PC-9 (cell line): ENCODE data around the gene ERGIC1. TPM values are rescaled to one million over a fixed set of nuclear protein-coding genes. Genes with fewer than 3 reads are reported as not detected.

Experiments
- BruUV-seq: library from RNA; stranded (reverse); fragments of 400-500 nt; replicated peaks from 2 replicates; lab custom pipeline; 2021; lab: Mats Ljungman, UMichigan
- CTCF ChIA-PET: fragments of 300-600 bp; sonication (Branson Sonifier 250); formaldehyde crosslinking; loops from one replicate; lab custom pipeline; 2022; ENCODE audit warnings: antibody characterized with exemption; lab: Charles Lee
- POLR2A ChIA-PET: fragments of 300-600 bp; sonication (Branson Sonifier 250); formaldehyde crosslinking; loops from one replicate; lab custom pipeline; 2022; ENCODE audit warnings: antibody characterized with exemption; ENCODE audit not compliant: unreplicated experiment; lab: Charles Lee
- DNase-seq, 2 experiments: peaks; one replicate each; pipeline versions ENCODE4 v3.0.0 to v3.0.0-alpha.2; 2015 to 2022; ENCODE audit warnings: mixed read lengths in 1 of 2
- H2AFZ ChIP-seq: fragments of 200-600 bp; sonication (generic); 2 replicates; pipeline ENCODE4 v1.8.1; 2017; ENCODE audit warnings: antibody characterized with exemption
- H3F3A ChIP-seq: fragments of 200-600 bp; sonication (generic); 2 replicates; pipeline ENCODE4 v1.8.1; 2017; ENCODE audit warnings: antibody characterized with exemption, mild to moderate bottlenecking, low read depth; ENCODE audit not compliant: insufficient read depth
- H3K27ac ChIP-seq: fragments of 200-600 bp; sonication (generic); 2 replicates; pipeline ENCODE4 v1.6.1; 2016; ENCODE audit warnings: mixed run types
- H3K27me3 ChIP-seq: fragments of 200-600 bp; sonication (generic); 2 replicates; pipeline ENCODE4 v1.6.1; 2016; ENCODE audit warnings: low read depth, mixed run types; ENCODE audit not compliant: insufficient read depth
- H3K36me3 ChIP-seq: fragments of 200-600 bp; sonication (generic); 2 replicates; pipeline ENCODE4 v1.6.1; 2016; ENCODE audit warnings: low read depth, mixed run types
- H3K4me1 ChIP-seq: fragments of 200-600 bp; sonication (generic); replicated peaks from 2 replicates; pipeline ENCODE4 v1.6.1; 2016; ENCODE audit warnings: mixed run types; ENCODE audit not compliant: insufficient read depth
- H3K4me2 ChIP-seq: fragments of 200-600 bp; sonication (generic); 2 replicates; pipeline ENCODE4 v1.6.1; 2017; ENCODE audit warnings: mixed run types
- H3K4me3 ChIP-seq: fragments of 200-600 bp; sonication (generic); 2 replicates; pipeline ENCODE4 v1.6.1; 2016; ENCODE audit warnings: mixed run types
- H3K79me2 ChIP-seq: fragments of 200-600 bp; sonication (generic); 2 replicates; pipeline ENCODE4 v1.6.1; 2017; ENCODE audit warnings: low read depth, mixed run types
- H3K9me2 ChIP-seq: fragments of 200-600 bp; sonication (generic); 2 replicates; pipeline ENCODE4 v1.8.1; 2017; ENCODE audit warnings: mild to moderate bottlenecking; ENCODE audit not compliant: insufficient read depth
- H3K9me3 ChIP-seq: fragments of 200-600 bp; sonication (generic); 2 replicates; pipeline ENCODE4 v1.8.1; 2016; ENCODE audit warnings: low read depth; ENCODE audit not compliant: insufficient read depth
- H4K20me1 ChIP-seq: fragments of 200-600 bp; sonication (generic); 2 replicates; pipeline ENCODE4 v1.8.1; 2017; ENCODE audit not compliant: insufficient read depth
- EZH2 ChIP-seq: fragments of 200-600 bp; sonication (generic); IDR thresholded peaks from 2 replicates; pipeline ENCODE4 v1.8.0; 2017; ENCODE audit warnings: antibody characterized with exemption, low read depth
- intact Hi-C: fragments of 100-400 bp; cut with micrococcal nuclease; formaldehyde crosslinking; loops from one replicate; pipeline ENCODE4 v1.10.0; 2022; ENCODE audit not compliant: unreplicated experiment
- total RNA-seq: library from RNA; stranded (reverse); gene quantifications from 2 replicates; pipeline ENCODE4 v1.2.3, GENCODE V29; 2021
- TF ChIP-seq, protein P1 (sequence below): fragments of 200-600 bp; sonication (generic); conservative IDR thresholded peaks from 2 replicates; pipeline ENCODE4 v1.6.1; 2017; ENCODE audit warnings: mixed run types, antibody characterized with exemption, mild to moderate bottlenecking, moderate library complexity

ERGIC1 gene
- total RNA-seq, 1 experiment from 2014 or later, result 159 TPM

DNA sequence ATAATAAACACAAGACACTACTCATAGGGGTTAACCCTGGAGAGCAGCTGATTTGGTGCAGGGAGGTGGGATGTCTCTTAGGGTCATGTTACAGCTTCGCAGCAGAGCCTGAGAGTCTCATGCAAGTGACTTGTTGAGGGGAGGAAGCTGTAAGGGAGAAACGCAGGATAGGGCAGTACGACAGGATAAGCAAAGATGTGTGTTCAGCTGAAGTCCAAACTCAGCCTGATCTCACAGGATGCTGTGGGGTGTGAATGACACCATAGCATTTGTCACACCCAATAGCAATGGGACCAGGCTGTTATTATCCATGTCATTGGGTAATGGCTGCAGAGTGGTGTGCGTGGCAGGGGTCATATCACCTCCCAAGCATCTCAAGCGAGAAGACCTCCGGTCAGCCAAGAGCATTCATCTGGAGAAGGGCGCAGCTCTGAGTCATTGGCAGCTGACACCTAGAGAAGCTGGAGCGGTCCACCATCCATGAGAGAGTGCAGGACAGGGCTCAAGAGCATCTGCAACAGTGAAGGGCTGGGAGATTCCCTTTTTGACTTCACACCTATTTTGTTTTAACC is 76.0 kb downstream of the ERGIC1 start:
- ChIA-PET CTCF (interaction anchor here (0.6 to 0.7 kb wide), 2 partner anchors 174 to 194 kb away, joined by 3 read pairs; no protein-coding TSS in a partner anchor), POLR2A (no interaction called here)
- TF ChIP-seq, protein P1, sequence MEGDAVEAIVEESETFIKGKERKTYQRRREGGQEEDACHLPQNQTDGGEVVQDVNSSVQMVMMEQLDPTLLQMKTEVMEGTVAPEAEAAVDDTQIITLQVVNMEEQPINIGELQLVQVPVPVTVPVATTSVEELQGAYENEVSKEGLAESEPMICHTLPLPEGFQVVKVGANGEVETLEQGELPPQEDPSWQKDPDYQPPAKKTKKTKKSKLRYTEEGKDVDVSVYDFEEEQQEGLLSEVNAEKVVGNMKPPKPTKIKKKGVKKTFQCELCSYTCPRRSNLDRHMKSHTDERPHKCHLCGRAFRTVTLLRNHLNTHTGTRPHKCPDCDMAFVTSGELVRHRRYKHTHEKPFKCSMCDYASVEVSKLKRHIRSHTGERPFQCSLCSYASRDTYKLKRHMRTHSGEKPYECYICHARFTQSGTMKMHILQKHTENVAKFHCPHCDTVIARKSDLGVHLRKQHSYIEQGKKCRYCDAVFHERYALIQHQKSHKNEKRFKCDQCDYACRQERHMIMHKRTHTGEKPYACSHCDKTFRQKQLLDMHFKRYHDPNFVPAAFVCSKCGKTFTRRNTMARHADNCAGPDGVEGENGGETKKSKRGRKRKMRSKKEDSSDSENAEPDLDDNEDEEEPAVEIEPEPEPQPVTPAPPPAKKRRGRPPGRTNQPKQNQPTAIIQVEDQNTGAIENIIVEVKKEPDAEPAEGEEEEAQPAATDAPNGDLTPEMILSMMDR, result no peak
- TF ChIP-seq EZH2, result no peak
- Histone ChIP-seq H3K4me1 (peaks cover 16% of the 10 kb centered on the region), H4K20me1 (no peaks in the 10 kb centered on the region), H3K4me2 (no peak overlapping the region), H3K27ac (no peak overlapping the region), H3K79me2 (peaks cover 8% of the 10 kb centered on the region; the same call in 1 of the 2 replicates), H3K9me2 (no peaks in the 10 kb centered on the region), H3K27me3 (no peaks in the 10 kb centered on the region), H3K4me3 (no peak overlapping the region), H3K36me3 (0 out of 2 replicates have a peak, but pooled peaks cover 8% of the 10 kb centered on the region), H3K9me3 (no peaks in the 10 kb centered on the region), H3F3A (peaks cover 13% of the 10 kb centered on the region), H2AFZ (no peak overlapping the region)
- BruUV-seq, result no TSS peak
- no peak for DNase-seq
- intact Hi-C loops, result no loop called here

DNA sequence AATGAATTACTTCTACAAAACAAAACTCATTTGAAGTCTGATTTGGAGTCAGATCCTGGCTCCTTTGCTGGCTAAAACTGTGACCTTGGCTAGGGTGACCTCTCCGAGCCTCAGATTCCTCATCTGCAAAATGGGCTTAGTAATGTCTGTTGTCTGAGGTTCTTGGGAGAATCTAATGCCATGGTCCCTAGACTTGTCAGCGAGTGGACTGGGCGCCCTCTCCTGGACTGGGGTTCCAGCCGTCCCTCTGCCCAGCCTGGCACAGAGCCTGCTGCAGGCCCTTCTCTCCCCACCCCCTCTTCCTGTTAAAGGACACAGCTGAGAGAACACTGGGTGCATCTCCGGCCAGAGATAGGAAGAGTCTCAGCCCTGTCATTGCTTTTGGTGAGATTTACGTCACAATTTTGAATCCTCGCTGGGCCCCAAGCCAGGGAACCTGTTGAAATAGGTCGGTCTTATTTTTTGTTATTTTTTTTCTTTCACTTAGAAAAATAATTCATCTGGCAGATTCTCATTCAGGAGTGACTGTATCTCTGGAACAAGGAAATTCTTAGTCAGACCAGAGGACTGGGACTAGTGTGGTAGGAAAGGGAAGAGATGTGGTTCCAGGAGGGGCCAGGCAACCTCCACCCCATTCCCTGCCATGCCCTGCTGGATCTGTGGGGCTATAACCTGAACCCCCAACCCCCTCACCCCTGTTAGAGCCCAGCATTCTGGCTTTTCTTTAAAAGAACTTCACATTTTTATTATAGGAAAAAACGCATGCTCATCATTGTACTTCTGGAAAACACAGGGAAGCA is 77.0 kb downstream of the ERGIC1 start:
- peak; percentile 37 to 47 for DNase-seq
- ChIA-PET CTCF (interaction anchor here (0.7 kb wide), 1 partner anchor 195 kb away, joined by 3 read pairs; no protein-coding TSS in a partner anchor), POLR2A (no interaction called here)
- no peaks in the 10 kb centered on the region for H3K9me2 ChIP-seq
- H2AFZ ChIP-seq, result no peak overlapping the region
- peaks cover 7% of the 10 kb centered on the region for H3K4me1 ChIP-seq
- intact Hi-C loops, result no loop called here
- H3K79me2 ChIP-seq, result peaks cover 6% of the 10 kb centered on the region; the same call in 1 of the 2 replicates
- 0 out of 2 replicates have a peak, but pooled peaks cover 8% of the 10 kb centered on the region for H3K36me3 ChIP-seq
- no peaks in the 10 kb centered on the region for H4K20me1 ChIP-seq
- no peak for TF ChIP-seq EZH2
- TF ChIP-seq, protein P1, result peak; percentile 57
- no peak overlapping the region for H3K27ac ChIP-seq
- no peaks in the 10 kb centered on the region for H3K27me3 ChIP-seq
- no peaks in the 10 kb centered on the region for H3K9me3 ChIP-seq
- H3K4me3 ChIP-seq, result no peak overlapping the region
- no peak overlapping the region for H3K4me2 ChIP-seq
- peaks cover 4% of the 10 kb centered on the region for H3F3A ChIP-seq
- no TSS peak for BruUV-seq

DNA sequence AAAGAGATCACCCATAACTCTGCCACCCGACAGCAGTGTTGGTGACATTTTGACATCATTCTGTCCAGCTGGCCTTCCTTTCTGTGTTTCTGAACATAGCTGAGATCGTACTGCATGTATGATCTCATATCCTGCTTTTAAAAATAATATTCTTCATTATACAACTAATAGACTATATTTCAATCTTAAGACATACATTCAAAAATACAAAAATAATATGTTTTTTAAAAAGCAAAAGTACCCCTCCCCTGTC is 77.5 kb downstream of the ERGIC1 start:
- H3F3A ChIP-seq, result no peaks in the 10 kb centered on the region; the same call in 1 of the 2 replicates
- POLR2A ChIA-PET, result no interaction called here
- H3K9me2 ChIP-seq, result no peaks in the 10 kb centered on the region
- no peaks in the 10 kb centered on the region for H4K20me1 ChIP-seq
- H3K4me1 ChIP-seq, result peaks cover 1% of the 10 kb centered on the region; the same call in 1 of the 2 replicates
- BruUV-seq, result no TSS peak
- TF ChIP-seq, protein P1, result no peak
- no peak for TF ChIP-seq EZH2
- H2AFZ ChIP-seq, result no peak overlapping the region
- no peak overlapping the region for H3K27ac ChIP-seq
- intact Hi-C loops, result no loop called here
- no peak overlapping the region for H3K4me2 ChIP-seq
- H3K9me3 ChIP-seq, result no peaks in the 10 kb centered on the region
- H3K36me3 ChIP-seq, result 0 out of 2 replicates have a peak, but pooled peaks cover 8% of the 10 kb centered on the region
- CTCF ChIA-PET, result no interaction called here
- no peaks in the 10 kb centered on the region for H3K27me3 ChIP-seq
- H3K4me3 ChIP-seq, result no peak overlapping the region
- no peak for DNase-seq
- 0 out of 2 replicates have a peak, but pooled peaks cover 3% of the 10 kb centered on the region for H3K79me2 ChIP-seq
